Measurements from ENCODE around the gene FIG4.
A peak's percentile ranks its signal among the peaks of the same experiment; 100 is the strongest.
"Not testable (repeated sequence)": the region's sequence is repeated elsewhere in the genome, so short reads cannot be mapped to it uniquely, and the experiment has no call there.

FIG4 gene

GRCh38 chr6:109799129-109799528, 108.0 kb downstream of the FIG4 start:
- no peak for DNase-seq (ENCODE audit: low spot score)

GRCh38 chr6:109799664-109800063, 108.6 kb downstream of the FIG4 start:
- DNase-seq (ENCODE audit: low spot score) = no peak

- no peak for DNase-seq (ENCODE audit: low spot score)
Measured at GRCh38 chr6:109800771-109801170, 109.7 kb downstream of the FIG4 start.

- peak; percentile 56 for DNase-seq (ENCODE audit: low spot score)
Measured at GRCh38 chr6:109801794-109802193, 110.7 kb downstream of the FIG4 start.

GRCh38 chr6:109804020-109804419, 112.9 kb downstream of the FIG4 start:
- no peak for DNase-seq (ENCODE audit: low spot score)

GRCh38 chr6:109807881-109808280, 116.8 kb downstream of the FIG4 start:
- no peak for DNase-seq (ENCODE audit: low spot score)

GRCh38 chr6:109808837-109809236, 117.7 kb downstream of the FIG4 start:
- no peak for DNase-seq (ENCODE audit: low spot score)

GRCh38 chr6:109815054-109815453, 124.0 kb downstream of the FIG4 start:
- no peak for DNase-seq (ENCODE audit: low spot score)

GRCh38 chr6:109816452-109817374, 125.6 kb downstream of the FIG4 start:
- DNase-seq (ENCODE audit: low spot score) = no peak

- no peak for DNase-seq (ENCODE audit: low spot score)
Measured at GRCh38 chr6:109820706-109821350, 129.7 kb downstream of the FIG4 start.

- DNase-seq (ENCODE audit: low spot score) = no peak
Measured at GRCh38 chr6:109821428-109821827, 130.3 kb downstream of the FIG4 start.

- no peak for DNase-seq (ENCODE audit: low spot score)
Measured at GRCh38 chr6:109824105-109824504, 133.0 kb downstream of the FIG4 start.

- DNase-seq (ENCODE audit: low spot score) = no peak
Measured at GRCh38 chr6:109826551-109826950, 135.5 kb downstream of the FIG4 start.

- DNase-seq (ENCODE audit: low spot score) = not testable (repeated sequence)
Measured at GRCh38 chr6:109831352-109831751, 140.3 kb downstream of the FIG4 start.

GRCh38 chr6:109834131-109834530, 143.0 kb downstream of the FIG4 start:
- DNase-seq (ENCODE audit: low spot score) = no peak

GRCh38 chr6:109834595-109835437, 143.7 kb downstream of the FIG4 start:
- peak; percentile 49 for DNase-seq (ENCODE audit: low spot score)

GRCh38 chr6:109840034-109840433, 148.9 kb downstream of the FIG4 start:
- no peak for DNase-seq (ENCODE audit: low spot score)

- DNase-seq (ENCODE audit: low spot score) = no peak
Measured at GRCh38 chr6:109840796-109841195, 149.7 kb downstream of the FIG4 start.

GRCh38 chr6:109841869-109842268, 150.8 kb downstream of the FIG4 start:
- no peak for DNase-seq (ENCODE audit: low spot score)

GRCh38 chr6:109852713-109853112, 161.6 kb downstream of the FIG4 start:
- DNase-seq (ENCODE audit: low spot score) = no peak

- no peak for DNase-seq (ENCODE audit: low spot score)
Measured at GRCh38 chr6:109853426-109853825, 162.3 kb downstream of the FIG4 start.

- no peak for DNase-seq (ENCODE audit: low spot score)
Measured at GRCh38 chr6:109853951-109854350, 162.9 kb downstream of the FIG4 start.

Measured in D341Med (cell line).